Activated CD4-positive, alpha-beta memory T cell treated with anti-CD3 and anti-CD28 coated beads, Interleukin-2, amount 10 ng/mL, durations not matched to agents 7 days and 5 days (primary cell): Measurements from ENCODE around the gene AFAP1L2. TPM values are rescaled to one million over a fixed set of nuclear protein-coding genes. Genes with fewer than 3 reads are reported as not detected.

Source experiments
- CTCF ChIA-PET: fragments of 350-600 bp; sonication (Branson Sonifier 250); formaldehyde crosslinking; loops from one replicate; lab custom pipeline; 2021; ENCODE audit warnings: antibody characterized with exemption, inconsistent platforms; lab: Charles Lee
- POLR2A ChIA-PET: fragments of 350-600 bp; sonication (Branson Sonifier 250); formaldehyde crosslinking; loops from one replicate; lab custom pipeline; 2021; ENCODE audit warnings: antibody characterized with exemption; lab: Charles Lee
- DNase-seq: peaks from one replicate; pipeline ENCODE4 v3.0.0-alpha.2; 2020
- H3K27ac Mint-ChIP-seq: one replicate; pipeline ENCODE4 v1.8.0; 2021; ENCODE audit warnings: mild to moderate bottlenecking, mixed read lengths
- H3K27me3 Mint-ChIP-seq: one replicate; pipeline ENCODE4 v1.8.0; 2021; ENCODE audit warnings: mixed read lengths
- H3K36me3 Mint-ChIP-seq: one replicate; pipeline ENCODE4 v1.8.0; 2021; ENCODE audit warnings: low read depth, mixed read lengths
- H3K4me1 Mint-ChIP-seq: one replicate; pipeline ENCODE4 v1.8.0; 2021; ENCODE audit warnings: mixed read lengths
- H3K4me3 Mint-ChIP-seq: one replicate; pipeline ENCODE4 v1.8.0; 2021; ENCODE audit warnings: mild to moderate bottlenecking, mixed read lengths
- H3K9me3 Mint-ChIP-seq: one replicate; pipeline ENCODE4 v1.8.0; 2021; ENCODE audit warnings: mixed read lengths
- total RNA-seq, 2 experiments: library from RNA; stranded (reverse); gene quantifications; one replicate each; pipeline ENCODE4 v1.2.3, GENCODE V29; 2021

The AFAP1L2 gene
- total RNA-seq, 2 experiments from 2014 or later, result 1.5 to 1.9 TPM

DNA sequence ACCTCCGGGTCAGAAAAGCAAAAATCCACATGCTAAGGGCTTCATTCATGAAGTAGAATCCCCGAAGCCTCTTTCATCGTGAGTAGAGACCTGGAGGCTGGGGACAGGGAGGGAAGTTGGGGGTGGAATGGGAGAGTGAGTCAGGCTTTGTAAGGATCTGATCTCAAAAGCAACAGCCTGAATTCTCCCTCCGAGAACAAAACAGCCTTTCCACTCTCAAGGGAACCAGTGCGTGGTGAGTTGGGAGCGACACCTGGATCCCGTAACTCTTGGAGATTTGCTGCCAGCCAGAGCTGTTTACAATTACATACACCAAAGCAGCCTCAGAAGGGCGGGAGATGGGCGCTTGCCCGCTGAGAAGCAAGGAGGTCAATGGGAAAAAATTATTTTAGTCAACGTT is 10.8 kb downstream of the AFAP1L2 start:
- ChIA-PET CTCF (no interaction called here), POLR2A (no interaction called here)
- H3K27me3 Mint-ChIP-seq, result peaks cover 52% of the 10 kb centered on the region
- no peak overlapping the region for H3K27ac Mint-ChIP-seq
- no peak for DNase-seq
- no peaks in the 10 kb centered on the region for H3K36me3 Mint-ChIP-seq
- peaks cover 5% of the 10 kb centered on the region for H3K9me3 Mint-ChIP-seq
- H3K4me1 Mint-ChIP-seq, result peaks cover 10% of the 10 kb centered on the region
- H3K4me3 Mint-ChIP-seq, result no peak overlapping the region

DNA sequence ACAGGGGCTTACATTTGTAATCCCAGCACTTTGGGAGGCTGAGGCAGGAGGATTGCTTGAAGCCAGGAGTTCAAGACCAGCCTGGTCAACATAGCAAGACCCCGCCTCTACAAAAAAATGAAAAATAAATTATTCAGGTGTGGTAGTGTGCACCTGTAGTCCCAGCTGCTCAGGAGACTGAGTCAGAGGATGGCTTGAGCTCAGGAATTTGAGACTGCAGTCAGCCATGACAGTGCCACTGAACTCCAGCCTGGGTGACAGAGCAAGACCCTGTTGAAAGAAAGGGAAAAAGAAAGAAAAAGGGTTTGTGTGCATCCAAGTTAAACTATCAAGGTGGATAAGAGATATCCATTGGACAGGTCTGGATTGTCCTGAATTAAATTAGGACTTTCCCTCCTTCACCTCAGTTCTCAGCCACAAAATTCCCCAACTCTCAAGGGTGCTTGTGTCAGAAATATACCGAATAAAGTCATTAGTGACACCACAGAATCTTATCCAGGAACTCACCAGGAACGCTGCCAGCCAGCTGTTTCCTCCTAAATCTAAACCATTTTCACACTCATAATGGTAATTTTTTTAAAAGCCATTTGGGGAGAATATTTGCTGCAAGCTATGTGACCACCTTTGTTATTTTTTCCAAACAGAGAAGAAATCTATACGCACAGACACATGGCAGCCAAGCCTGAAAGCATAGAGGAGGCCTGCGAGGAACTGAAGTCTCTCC is 12.0 kb downstream of the AFAP1L2 start:
- ChIA-PET POLR2A (no interaction called here), CTCF (no interaction called here)
- peaks cover 16% of the 10 kb centered on the region for H3K4me1 Mint-ChIP-seq
- peaks cover 46% of the 10 kb centered on the region for H3K27me3 Mint-ChIP-seq
- no peak overlapping the region for H3K4me3 Mint-ChIP-seq
- no peaks in the 10 kb centered on the region for H3K36me3 Mint-ChIP-seq
- H3K27ac Mint-ChIP-seq, result no peak overlapping the region
- H3K9me3 Mint-ChIP-seq, result peaks cover 5% of the 10 kb centered on the region
- DNase-seq, result no peak

DNA sequence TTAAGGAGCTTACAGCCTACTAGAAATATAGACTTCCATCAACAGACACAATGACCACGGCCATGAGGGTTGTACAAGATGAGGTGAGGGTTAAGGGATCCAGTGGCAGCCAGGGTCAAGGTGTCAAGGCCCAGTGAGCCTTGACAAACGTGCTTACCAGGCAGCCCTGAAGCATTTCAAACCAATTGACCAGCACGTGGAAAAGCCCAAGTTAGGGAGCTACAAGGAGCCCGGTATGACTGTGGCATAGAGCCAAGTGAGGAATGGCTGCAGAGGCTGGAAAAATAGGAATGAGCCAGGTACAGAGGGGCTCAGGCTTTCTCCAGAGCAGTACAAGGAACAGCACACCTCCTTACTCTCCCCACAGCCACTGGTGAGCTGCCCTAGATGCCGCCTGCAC is 12.7 kb downstream of the AFAP1L2 start:
- Mint-ChIP-seq H3K36me3 (no peaks in the 10 kb centered on the region), H3K27me3 (peaks cover 41% of the 10 kb centered on the region), H3K27ac (no peak overlapping the region), H3K4me3 (no peak overlapping the region), H3K9me3 (peaks cover 5% of the 10 kb centered on the region), H3K4me1 (peaks cover 14% of the 10 kb centered on the region)
- ChIA-PET CTCF (no interaction called here), POLR2A (no interaction called here)
- no peak for DNase-seq

DNA sequence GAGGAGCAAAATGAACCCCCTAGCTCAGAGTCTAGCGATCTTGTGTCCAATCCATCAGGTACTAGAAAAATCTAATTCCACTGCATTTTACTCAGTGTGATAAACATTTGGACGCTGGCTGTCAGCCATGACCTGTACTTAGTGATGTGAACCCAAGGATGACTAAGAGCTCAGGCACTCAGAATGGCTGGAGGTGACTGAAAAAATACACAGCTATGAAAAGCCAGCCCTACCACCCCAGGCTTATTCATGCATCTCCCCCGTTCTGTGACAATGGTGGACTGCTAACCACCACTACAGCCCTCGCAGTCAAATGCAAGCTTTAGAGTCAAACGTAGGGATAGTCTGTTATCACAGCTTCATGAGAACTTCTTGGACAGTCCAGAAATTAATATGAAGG is 14.9 kb downstream of the AFAP1L2 start:
- ChIA-PET POLR2A (no interaction called here), CTCF (interaction anchor here (0.5 to 1.2 kb wide), 2 partner anchors 85 to 224 kb away, joined by 3 to 4 read pairs; no protein-coding TSS in a partner anchor)
- Mint-ChIP-seq H3K9me3 (peaks cover 5% of the 10 kb centered on the region), H3K27ac (no peak overlapping the region), H3K27me3 (peaks cover 20% of the 10 kb centered on the region), H3K4me3 (no peak overlapping the region), H3K4me1 (peaks cover 10% of the 10 kb centered on the region), H3K36me3 (no peaks in the 10 kb centered on the region)
- no peak for DNase-seq

DNA sequence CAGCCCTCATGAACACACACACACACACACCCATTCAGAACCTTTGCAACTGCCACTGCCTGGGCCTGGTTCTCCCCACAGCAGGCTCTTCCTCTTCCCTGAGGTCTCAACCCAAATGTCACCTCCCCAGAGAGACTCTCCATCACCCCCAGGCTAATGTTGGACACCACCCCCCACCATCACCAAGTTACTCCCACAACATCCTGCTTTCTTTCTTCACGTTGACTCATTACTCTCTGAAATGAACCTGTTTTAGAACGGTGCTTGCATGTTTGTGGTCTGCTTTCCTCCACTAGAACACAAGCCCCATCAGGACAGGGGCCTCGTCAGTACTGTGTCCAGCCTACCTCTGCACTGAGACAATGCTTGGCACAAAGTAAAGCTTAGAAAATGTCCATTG is 16.0 kb downstream of the AFAP1L2 start:
- ChIA-PET POLR2A (no interaction called here), CTCF (interaction anchor here (1.3 kb wide), 1 partner anchor 9 kb away, joined by 4 read pairs; no protein-coding TSS in a partner anchor)
- peaks cover 15% of the 10 kb centered on the region for H3K27me3 Mint-ChIP-seq
- no peak overlapping the region for H3K4me3 Mint-ChIP-seq
- peak overlapping the region; percentile 10 for H3K27ac Mint-ChIP-seq
- peaks cover 10% of the 10 kb centered on the region for H3K4me1 Mint-ChIP-seq
- no peaks in the 10 kb centered on the region for H3K36me3 Mint-ChIP-seq
- no peak for DNase-seq
- H3K9me3 Mint-ChIP-seq, result peaks cover 5% of the 10 kb centered on the region

DNA sequence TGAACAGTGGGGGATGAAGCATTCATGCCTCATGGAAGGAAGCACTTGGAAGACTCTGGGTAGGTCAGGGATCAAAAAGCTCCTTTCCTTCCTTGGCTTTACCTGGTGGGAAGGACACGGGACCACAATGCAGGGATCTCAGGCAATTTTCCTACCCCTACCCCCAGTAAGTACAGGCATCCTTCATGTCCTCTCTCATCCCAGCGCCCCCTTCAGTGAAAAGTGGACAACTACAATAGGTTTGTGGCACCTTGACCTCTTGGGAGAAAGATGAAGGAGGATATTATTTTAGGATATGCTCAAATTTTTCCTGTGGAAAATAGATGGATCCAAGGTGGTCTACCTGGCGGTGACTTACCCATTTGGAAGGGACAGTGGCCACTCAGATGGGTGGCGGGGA is 16.5 kb downstream of the AFAP1L2 start:
- no peak overlapping the region for H3K27ac Mint-ChIP-seq
- H3K4me1 Mint-ChIP-seq, result peaks cover 10% of the 10 kb centered on the region
- H3K36me3 Mint-ChIP-seq, result no peaks in the 10 kb centered on the region
- DNase-seq, result no peak
- ChIA-PET CTCF (interaction anchor here (0.7 to 1.3 kb wide), 2 partner anchors 10 to 83 kb away, joined by 3 to 4 read pairs; no protein-coding TSS in a partner anchor), POLR2A (interaction anchor here (1.2 kb wide), 1 partner anchor 84 kb away, joined by 3 read pairs; no protein-coding TSS in a partner anchor)
- H3K9me3 Mint-ChIP-seq, result peaks cover 5% of the 10 kb centered on the region
- no peak overlapping the region for H3K4me3 Mint-ChIP-seq
- peaks cover 18% of the 10 kb centered on the region for H3K27me3 Mint-ChIP-seq

DNA sequence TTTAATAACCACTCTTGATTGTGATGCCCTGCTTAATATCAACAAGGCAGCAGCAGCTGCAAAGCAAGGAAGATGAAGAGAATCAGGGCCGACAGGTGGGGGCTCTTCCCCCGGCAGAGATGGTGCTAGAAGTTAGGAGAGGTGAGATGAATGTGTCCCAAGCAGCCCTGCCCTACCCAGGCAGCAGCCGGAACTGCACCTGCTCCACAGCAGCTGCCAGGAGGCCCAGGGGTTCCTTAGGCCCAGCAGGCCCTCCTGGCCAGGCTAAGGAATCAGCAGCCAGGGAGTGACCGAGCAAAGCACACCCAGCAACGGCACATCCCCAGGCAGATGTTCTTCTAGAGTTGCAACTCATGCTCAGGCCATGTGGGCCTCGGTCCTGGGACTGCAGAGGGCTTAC is 17.9 kb downstream of the AFAP1L2 start:
- no peak for DNase-seq
- Mint-ChIP-seq H3K27me3 (peaks cover 22% of the 10 kb centered on the region), H3K36me3 (no peaks in the 10 kb centered on the region), H3K9me3 (peaks cover 5% of the 10 kb centered on the region), H3K4me1 (peaks cover 10% of the 10 kb centered on the region), H3K4me3 (no peak overlapping the region), H3K27ac (no peak overlapping the region)
- ChIA-PET CTCF (no interaction called here), POLR2A (interaction anchor here (1.2 kb wide), 1 partner anchor 83 kb away, joined by 3 read pairs; no protein-coding TSS in a partner anchor)

DNA sequence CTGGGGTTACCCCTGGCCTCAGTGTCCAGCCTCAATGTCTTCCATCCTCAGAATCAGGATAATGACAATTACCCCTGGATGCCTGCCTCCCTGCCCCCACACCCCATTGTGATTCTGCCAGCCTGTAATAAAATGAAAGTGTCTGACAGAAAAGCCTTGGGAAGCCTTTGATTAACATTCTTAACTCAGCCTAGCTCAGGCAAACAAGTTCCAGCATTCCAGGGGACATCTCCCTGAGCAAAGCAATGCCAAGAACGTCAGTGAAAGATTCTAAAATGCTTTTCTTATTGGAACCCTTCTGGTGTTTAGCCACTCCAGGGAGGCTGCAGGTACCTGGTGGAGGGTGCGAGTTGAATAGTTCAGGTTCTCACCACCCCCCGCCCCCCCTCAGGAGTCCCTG is 18.7 kb downstream of the AFAP1L2 start:
- no peak for DNase-seq
- CTCF ChIA-PET, result no interaction called here

DNA sequence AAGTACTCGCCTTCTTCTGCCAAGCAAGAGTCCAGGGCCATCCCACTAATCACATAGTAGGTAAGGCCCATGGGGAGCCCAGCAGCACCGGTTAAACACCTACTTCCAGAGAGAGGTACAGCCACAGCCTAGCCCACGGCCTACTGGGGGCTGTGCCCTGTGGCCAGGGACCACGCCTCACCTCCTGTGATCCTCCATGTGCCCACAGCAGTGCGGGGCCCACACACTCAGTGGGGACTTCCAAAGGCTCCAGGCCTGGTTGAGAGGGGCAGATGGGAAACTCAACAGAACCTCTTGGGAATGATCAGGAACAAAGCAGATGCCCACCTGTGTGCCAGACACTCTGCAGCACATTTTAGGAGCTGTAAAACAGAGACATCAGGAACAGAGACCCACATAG is 19.7 kb downstream of the AFAP1L2 start:
- H3K27me3 Mint-ChIP-seq, result peaks cover 32% of the 10 kb centered on the region
- no peaks in the 10 kb centered on the region for H3K36me3 Mint-ChIP-seq
- H3K4me1 Mint-ChIP-seq, result peaks cover 10% of the 10 kb centered on the region
- CTCF ChIA-PET, result no interaction called here
- no peak overlapping the region for H3K27ac Mint-ChIP-seq
- no peak overlapping the region for H3K4me3 Mint-ChIP-seq
- POLR2A ChIA-PET, result no interaction called here
- no peak for DNase-seq
- peaks cover 3% of the 10 kb centered on the region for H3K9me3 Mint-ChIP-seq

More for the DNA sequence above, 18.7 kb downstream of the AFAP1L2 start:
- no peak overlapping the region for H3K4me3 Mint-ChIP-seq
- H3K9me3 Mint-ChIP-seq, result peaks cover 5% of the 10 kb centered on the region
- H3K4me1 Mint-ChIP-seq, result peaks cover 10% of the 10 kb centered on the region
- peaks cover 26% of the 10 kb centered on the region for H3K27me3 Mint-ChIP-seq
- no peaks in the 10 kb centered on the region for H3K36me3 Mint-ChIP-seq
- H3K27ac Mint-ChIP-seq, result no peak overlapping the region
- POLR2A ChIA-PET, result no interaction called here

DNA sequence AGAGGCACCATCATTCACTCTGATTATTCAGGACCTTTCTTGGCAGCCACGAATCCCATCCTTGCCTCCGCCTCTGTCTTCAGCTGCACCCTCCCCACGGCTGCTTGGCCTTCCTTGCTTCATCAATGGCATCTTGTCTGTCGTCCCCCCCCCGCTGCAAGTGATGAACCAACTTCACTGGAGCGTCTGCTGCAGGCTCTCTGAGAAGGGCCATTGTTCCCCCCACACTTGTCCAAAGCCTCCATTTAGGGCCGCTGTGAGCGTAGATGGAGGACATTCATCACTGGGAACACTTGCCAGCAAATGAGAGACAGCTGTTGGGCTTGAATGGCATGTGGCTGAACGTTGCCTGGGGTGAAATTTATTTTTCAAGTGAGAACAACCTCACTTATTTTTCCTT is 20.1 kb downstream of the AFAP1L2 start:
- Mint-ChIP-seq H3K36me3 (no peaks in the 10 kb centered on the region), H3K27ac (no peak overlapping the region), H3K9me3 (peaks cover 3% of the 10 kb centered on the region), H3K4me1 (peaks cover 10% of the 10 kb centered on the region), H3K27me3 (peaks cover 33% of the 10 kb centered on the region), H3K4me3 (no peak overlapping the region)
- ChIA-PET POLR2A (no interaction called here), CTCF (no interaction called here)
- DNase-seq, result no peak

DNA sequence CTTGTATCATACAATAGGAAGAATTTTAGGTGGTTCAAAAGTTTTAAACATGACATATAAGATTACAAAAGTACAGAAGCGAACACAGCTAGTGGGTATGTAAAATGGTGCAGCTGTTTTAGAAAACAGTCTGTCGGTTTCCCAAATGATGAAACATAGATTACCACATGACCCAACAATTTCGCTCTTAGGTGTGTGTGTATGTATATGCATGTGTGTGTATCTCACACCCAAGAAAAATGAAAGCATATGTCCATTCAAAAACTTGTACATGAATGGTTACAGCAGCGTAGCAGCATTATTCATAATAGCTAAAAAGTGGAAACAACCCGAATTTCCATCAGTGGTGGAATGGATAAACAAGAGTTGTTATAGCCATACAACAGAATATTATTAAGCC is 23.5 kb downstream of the AFAP1L2 start:
- ChIA-PET POLR2A (no interaction called here), CTCF (interaction anchor here (2.8 kb wide), 1 partner anchor 77 kb away, joined by 9 read pairs; no protein-coding TSS in a partner anchor)
- H3K36me3 Mint-ChIP-seq, result no peaks in the 10 kb centered on the region
- H3K9me3 Mint-ChIP-seq, result no peaks in the 10 kb centered on the region
- H3K4me3 Mint-ChIP-seq, result no peak overlapping the region
- H3K4me1 Mint-ChIP-seq, result no peaks in the 10 kb centered on the region
- H3K27ac Mint-ChIP-seq, result no peak overlapping the region
- DNase-seq, result no peak
- H3K27me3 Mint-ChIP-seq, result peaks cover 46% of the 10 kb centered on the region

DNA sequence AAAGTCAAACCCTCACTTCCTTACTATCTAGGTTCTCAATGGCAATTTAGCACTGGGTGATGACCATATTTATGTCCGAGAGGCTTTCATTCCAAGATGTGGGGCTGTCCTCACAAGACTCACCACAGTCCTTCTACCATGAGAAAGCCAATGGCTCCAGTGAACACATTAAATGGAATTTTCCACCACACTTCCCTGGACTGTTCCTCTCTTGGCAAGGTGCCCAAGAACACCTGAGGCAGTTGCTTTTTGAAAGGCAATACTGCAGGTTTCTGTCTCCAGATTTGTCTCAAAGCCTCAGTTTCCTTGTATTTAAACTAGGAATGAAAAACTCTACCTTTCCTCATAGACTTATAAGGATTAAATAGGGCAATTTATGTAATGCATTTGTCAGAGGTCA is 24.2 kb downstream of the AFAP1L2 start:
- Mint-ChIP-seq H3K4me3 (no peak overlapping the region), H3K36me3 (no peaks in the 10 kb centered on the region), H3K4me1 (no peaks in the 10 kb centered on the region), H3K9me3 (no peaks in the 10 kb centered on the region), H3K27me3 (peaks cover 46% of the 10 kb centered on the region), H3K27ac (no peak overlapping the region)
- CTCF ChIA-PET, result interaction anchor here (2.8 kb wide), 1 partner anchor 76 kb away, joined by 9 read pairs; no protein-coding TSS in a partner anchor
- DNase-seq, result no peak
- POLR2A ChIA-PET, result no interaction called here

DNA sequence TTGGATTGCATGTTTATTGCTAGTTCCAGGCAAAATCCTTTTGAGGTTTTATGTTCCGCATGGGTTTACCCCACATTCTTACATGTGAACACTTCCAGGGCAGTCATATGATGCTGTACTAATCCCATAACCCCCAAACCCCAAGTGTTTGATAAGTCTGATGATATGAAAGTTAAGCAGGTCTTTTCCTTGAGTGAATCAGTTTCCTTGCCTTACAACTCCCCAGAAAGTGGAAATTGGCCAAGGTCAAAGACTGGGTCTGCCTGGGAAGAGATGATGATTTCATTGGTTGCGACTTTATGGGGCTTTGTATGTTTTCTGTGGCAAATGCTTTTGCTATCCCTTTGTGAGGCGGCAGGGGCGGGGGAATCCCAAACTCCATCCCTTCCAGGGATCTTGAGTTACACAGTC is 24.7 kb downstream of the AFAP1L2 start:
- no peak for DNase-seq
- no peaks in the 10 kb centered on the region for H3K36me3 Mint-ChIP-seq

More for the DNA sequence above, 24.7 kb downstream of the AFAP1L2 start:
- ChIA-PET POLR2A (no interaction called here), CTCF (interaction anchor here (2.8 kb wide), 1 partner anchor 75 kb away, joined by 9 read pairs; no protein-coding TSS in a partner anchor)
- H3K4me1 Mint-ChIP-seq, result no peaks in the 10 kb centered on the region
- no peaks in the 10 kb centered on the region for H3K9me3 Mint-ChIP-seq
- no peak overlapping the region for H3K27ac Mint-ChIP-seq
- no peak overlapping the region for H3K4me3 Mint-ChIP-seq
- peaks cover 46% of the 10 kb centered on the region for H3K27me3 Mint-ChIP-seq
